Activated CD8-positive, alpha-beta memory T cell treated with anti-CD3 and anti-CD28 coated beads, Interleukin-2, amount 10 ng/mL, durations not matched to agents 7 days and 5 days (primary cell): ENCODE results near the gene AMDHD1. TPM values are rescaled to one million over a fixed set of nuclear protein-coding genes. Genes with fewer than 3 reads are reported as not detected.

Experiments
- ATAC-seq: fragments of 150-1000 bp; cut with Tn5 transposase; one replicate; pipeline ENCODE4 v1.10.0; 2021; ENCODE audit warnings: moderate library complexity
- CTCF ChIA-PET: fragments of 350-600 bp; sonication (Branson Sonifier 250); formaldehyde crosslinking; loops from one replicate; lab custom pipeline; 2021; ENCODE audit warnings: antibody characterized with exemption; lab: Charles Lee
- DNase-seq: peaks from one replicate; pipeline ENCODE4 v3.0.0-alpha.2; 2020
- H3K27ac Mint-ChIP-seq: one replicate; pipeline ENCODE4 v1.8.0; 2021; ENCODE audit warnings: mild to moderate bottlenecking, mixed read lengths
- H3K27me3 Mint-ChIP-seq: one replicate; pipeline ENCODE4 v1.8.0; 2021; ENCODE audit warnings: mixed read lengths
- H3K36me3 Mint-ChIP-seq: one replicate; pipeline ENCODE4 v1.8.0; 2021; ENCODE audit warnings: mild to moderate bottlenecking, mixed read lengths
- H3K4me1 Mint-ChIP-seq: one replicate; pipeline ENCODE4 v1.8.0; 2021; ENCODE audit warnings: mixed read lengths
- H3K4me3 Mint-ChIP-seq: one replicate; pipeline ENCODE4 v1.8.0; 2021; ENCODE audit warnings: mild to moderate bottlenecking, moderate library complexity, mixed read lengths
- H3K9me3 Mint-ChIP-seq: one replicate; pipeline ENCODE4 v1.8.0; 2022; ENCODE audit warnings: low read depth, mixed read lengths
- total RNA-seq, 2 experiments: library from RNA; stranded (reverse); gene quantifications; one replicate each; pipeline ENCODE4 v1.2.3, GENCODE V29; 2021

AMDHD1 gene
- total RNA-seq, 2 experiments from 2014 or later, result 1.3 to 1.4 TPM

DNA sequence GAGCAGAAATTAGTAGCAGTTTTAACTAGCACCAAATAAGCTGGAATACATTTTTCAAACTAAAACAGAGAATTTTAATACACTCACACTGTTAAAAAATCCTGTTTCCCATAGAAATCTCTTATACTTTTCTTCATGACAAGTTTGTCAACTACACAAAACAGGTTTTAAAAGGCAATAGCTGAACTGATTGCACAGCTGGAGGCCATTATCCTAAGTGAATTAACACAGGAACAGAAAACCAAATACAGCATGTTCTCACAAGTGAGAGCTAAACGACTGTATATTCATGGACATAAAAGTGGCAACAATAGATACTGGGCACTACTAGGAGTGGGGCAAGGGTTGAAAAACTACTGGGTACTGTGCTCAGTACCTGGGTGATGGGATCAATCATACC, 64.6 kb downstream of the AMDHD1 start:
- Mint-ChIP-seq H3K27ac (no peak overlapping the region), H3K4me3 (no peak overlapping the region), H3K4me1 (no peaks in the 10 kb centered on the region), H3K36me3 (peaks cover 22% of the 10 kb centered on the region), H3K27me3 (no peaks in the 10 kb centered on the region), H3K9me3 (no peaks in the 10 kb centered on the region)
- DNase-seq, result no peak
- CTCF ChIA-PET, result interaction anchor here (0.8 kb wide), 1 partner anchor 9 kb away, joined by 3 read pairs; no protein-coding TSS in a partner anchor
- ATAC-seq, result no peak

DNA sequence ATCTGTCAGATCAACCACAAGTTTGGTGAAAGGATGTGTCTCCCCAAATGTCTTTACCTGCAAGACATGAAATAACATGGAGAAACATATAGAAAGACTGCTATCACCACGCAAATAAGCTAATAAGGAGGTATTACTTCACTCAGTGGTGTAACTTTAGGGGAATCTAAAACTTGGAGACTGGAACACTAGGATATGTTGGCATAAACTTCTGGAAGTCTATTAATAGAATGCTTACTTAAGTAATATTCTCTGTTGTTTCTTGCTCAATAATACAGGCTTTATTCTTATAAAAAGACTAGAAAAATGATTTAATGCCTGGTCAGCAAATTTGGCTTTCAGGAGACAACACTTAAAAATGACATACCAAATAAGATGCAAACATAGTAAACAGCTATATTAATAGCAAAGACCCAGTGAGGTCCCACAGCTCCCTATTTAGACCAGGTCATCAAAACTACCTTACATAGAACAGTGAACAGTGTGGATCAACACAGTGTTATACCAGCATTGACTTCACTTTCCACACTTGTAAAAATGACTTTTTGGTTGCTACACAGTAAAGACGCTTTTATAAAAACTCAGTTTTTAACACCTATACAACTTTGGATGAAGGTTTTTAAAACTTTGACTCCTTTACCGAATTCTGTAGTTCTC, 71.9 kb downstream of the AMDHD1 start:
- peaks cover 22% of the 10 kb centered on the region for H3K36me3 Mint-ChIP-seq
- no peaks in the 10 kb centered on the region for H3K9me3 Mint-ChIP-seq
- ATAC-seq, result no peak
- no peak overlapping the region for H3K27ac Mint-ChIP-seq
- CTCF ChIA-PET, result interaction anchor here (1.1 to 1.3 kb wide), 2 partner anchors 16 to 20 kb away, joined by 3 to 9 read pairs; partner anchors contain the start of gene LTA4H
- no peaks in the 10 kb centered on the region for H3K27me3 Mint-ChIP-seq
- H3K4me1 Mint-ChIP-seq, result no peaks in the 10 kb centered on the region
- H3K4me3 Mint-ChIP-seq, result no peak overlapping the region
- no peak for DNase-seq

DNA sequence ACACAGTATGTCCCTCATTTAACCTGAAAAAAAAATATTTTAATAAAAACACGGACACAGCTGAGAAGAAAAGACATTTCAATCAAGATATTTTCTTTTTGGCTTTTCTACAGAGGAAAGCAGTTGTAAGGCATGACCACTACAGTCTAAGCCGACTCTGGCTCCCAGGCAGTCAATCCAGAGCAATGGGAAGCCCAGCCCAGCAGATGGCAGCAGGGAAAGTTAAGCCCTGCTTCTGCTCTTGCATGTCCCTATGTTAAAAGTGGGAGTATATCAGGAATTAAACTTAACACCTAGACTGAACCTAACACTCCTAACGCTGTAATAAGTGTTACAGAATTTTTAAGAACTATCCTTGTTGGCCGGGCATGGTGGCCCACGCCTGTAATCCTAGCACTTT, 72.5 kb downstream of the AMDHD1 start:
- Mint-ChIP-seq H3K36me3 (peaks cover 24% of the 10 kb centered on the region), H3K9me3 (no peaks in the 10 kb centered on the region), H3K27ac (no peak overlapping the region), H3K4me3 (no peak overlapping the region), H3K27me3 (no peaks in the 10 kb centered on the region), H3K4me1 (no peaks in the 10 kb centered on the region)
- CTCF ChIA-PET, result interaction anchor here (1.3 kb wide), 1 partner anchor 17 kb away, joined by 9 read pairs; no protein-coding TSS in a partner anchor
- ATAC-seq (no peak), DNase-seq (no peak)

Other genes with a start within 250 kb of the AMDHD1 start
- not detected for gene NTN4, start 152.6 kb upstream of the AMDHD1 start, total RNA-seq
- gene SNRPF, start 84.4 kb upstream of the AMDHD1 start, total RNA-seq, result 10 to 100 TPM; 36.6 to 38.3 TPM
- under 1 TPM; 0.12 to 0.50 TPM for gene CCDC38, start 717 bp upstream of the AMDHD1 start, total RNA-seq
- gene HAL, start 53.0 kb downstream of the AMDHD1 start, total RNA-seq, result under 1 TPM; 0.16 to 0.38 TPM
- gene LTA4H, start 92.3 kb downstream of the AMDHD1 start, total RNA-seq, result 10 to 100 TPM; 42.4 to 52.9 TPM